Right lobe of liver (tissue), 6 donors: ENCODE results near the gene TRANK1. TPM values are rescaled to one million over a fixed set of nuclear protein-coding genes. Genes with fewer than 3 reads are reported as not detected.

Source experiments
- ATAC-seq, 4 donors: fragments of 200-7000 bp; cut with Tn5 transposase; one replicate each; pipeline ENCODE4 v1.9.1; 2020; ENCODE audit warnings: mild to moderate bottlenecking in 4 of 4, moderate library complexity in 4 of 4
- DNase-seq, 3 donors: peaks; one replicate each; pipeline ENCODE4 v3.0.0-alpha.2; 2020
- H3K27ac ChIP-seq, 3 donors: fragments of 200-600 bp; one replicate each; pipeline ENCODE4 v1.8.0; 2022
- H3K27me3 ChIP-seq, 2 donors: fragments of 200-600 bp; one replicate each; pipeline ENCODE4 v1.8.0; 2022
- H3K36me3 ChIP-seq, 4 donors: fragments of 200-600 bp; sonication (generic) in 1 of 4; one replicate each; pipeline versions ENCODE4 v1.5.1 to v1.8.0; 2017 to 2022; ENCODE audit warnings: control low read depth in 1 of 4
- H3K4me1 ChIP-seq, 4 donors: fragments of 200-600 bp; sonication (generic) in 1 of 4; one replicate each; pipeline versions ENCODE4 v1.5.1 to v1.8.0; 2017 to 2022; ENCODE audit warnings: control low read depth in 1 of 4
- H3K4me3 ChIP-seq, 3 donors: fragments of 200-600 bp; one replicate each; pipeline ENCODE4 v1.8.0; 2022
- H3K9me3 ChIP-seq, 4 donors: fragments of 200-600 bp; sonication (generic) in 1 of 4; one replicate each; pipeline versions ENCODE4 v1.5.1 to v1.8.0; 2017 to 2022; ENCODE audit warnings: control low read depth in 1 of 4
- CTCF ChIP-seq, 4 donors: fragments of 200-600 bp in 3 of 4; fragments of 450-650 bp in 1 of 4; IDR thresholded peaks; one replicate each; pipeline versions ENCODE4 v1.5.1 to v1.8.0; 2016 to 2022; ENCODE audit warnings: antibody characterized with exemption in 4 of 4, mild to moderate bottlenecking in 2 of 4
- POLR2A ChIP-seq: fragments of 450-650 bp; IDR thresholded peaks from one replicate; pipeline ENCODE4 v1.6.1; 2017; ENCODE audit warnings: antibody characterized with exemption, mild to moderate bottlenecking
- WGBS: methylation state at CpG from one replicate; pipeline ENCODE4 v1.1.6; 2018; ENCODE audit warnings: low coverage, low lambda C conversion rate; ENCODE audit not compliant: insufficient coverage; ENCODE audit errors: missing lambda C conversion rate; 5-methylcytosine and 5-hydroxymethylcytosine counted together
- intact Hi-C, 2 donors: fragments of 100-400 bp; cut with DNase I; formaldehyde crosslinking; loops; one replicate each; pipeline versions ENCODE4 v1.11.2 to v1.14.1; 2022
- total RNA-seq, 6 experiments: library from RNA; depleted of rRNA in 2 of 6; stranded (reverse); fragments of >200 nt in 2 of 6; fragmentation: NEBNext Ultra II Directional in 3 of 6; extraction: Animal tissue kit (Norgen Biotek cat#: 25700) in 3 of 6; gene quantifications; one replicate each; pipeline versions ENCODE4 v1.1.0 to v1.2.4, GENCODE V29; 2016 to 2023
- donor health status: DM: no; HTN: yes; CAD: no.
- donor health status: DM: no; HTN: no; CAD: no.
- donor health status: DM: no; HTN: no; CAD: no.
- donor health status: DM: no; HTN: yes; CAD: no.
- donor health status: DM: no; HTN: yes; CAD: no.

The TRANK1 gene
- total RNA-seq, 6 experiments from 2014 or later = 8.8 to 33.9 (median 19.6) TPM

- ATAC-seq (peak in 1 of 4 donors; percentile 51), DNase-seq (no peak)
- 46% methylated on average over 4 of the region's 5 CpGs for WGBS
- intact Hi-C loops = loop anchor here in 1 of 2 donors (10.0 kb wide), 1 partner anchor 140 kb away; no protein-coding TSS in a partner anchor
- Histone ChIP-seq H3K36me3 (peaks cover 0 to 29% (median 11%) of the 10 kb centered on the region in 4 donors), H3K4me3 (no peak overlapping the region), H3K27ac (no peak overlapping the region), H3K27me3 (no peaks in the 10 kb centered on the region), H3K9me3 (no peaks in the 10 kb centered on the region), H3K4me1 (no peaks in the 10 kb centered on the region)
- TF ChIP-seq POLR2A = no peak
- no peak for TF ChIP-seq CTCF (IDR thresholded peaks at IDR 0.05)
These were observed 80.4 kb downstream of the TRANK1 start for GRCh38 chr3:36864180-36865053.

GRCh38 chr3:36862076-36862755, 82.6 kb downstream of the TRANK1 start:
- H3K4me3 ChIP-seq = no peak overlapping the region
- no peak overlapping the region for H3K27ac ChIP-seq
- H3K27me3 ChIP-seq = no peaks in the 10 kb centered on the region
- WGBS = 98% methylated on average over 5 of the region's 5 CpGs
- intact Hi-C loops = loop anchor here in 1 of 2 donors (10.0 kb wide), 1 partner anchor 137 kb away; no protein-coding TSS in a partner anchor
- ATAC-seq = no peak
- no peaks in the 10 kb centered on the region for H3K4me1 ChIP-seq
- peaks cover 0 to 42% (median 16%) of the 10 kb centered on the region in 4 donors for H3K36me3 ChIP-seq
- no peak for DNase-seq
- TF ChIP-seq CTCF (IDR thresholded peaks at IDR 0.05) = no peak
- TF ChIP-seq POLR2A = no peak
- H3K9me3 ChIP-seq = no peaks in the 10 kb centered on the region

GRCh38 chr3:36859494-36859893, 85.4 kb downstream of the TRANK1 start:
- no peak overlapping the region for H3K4me3 ChIP-seq
- H3K27ac ChIP-seq = no peak overlapping the region
- DNase-seq = no peak
- no peaks in the 10 kb centered on the region for H3K27me3 ChIP-seq
- no peak for ATAC-seq
- intact Hi-C loops = no loop called here
- 89% methylated on average over 3 of the region's 3 CpGs for WGBS
- peaks cover 0 to 67% (median 26%) of the 10 kb centered on the region in 4 donors for H3K36me3 ChIP-seq
- H3K4me1 ChIP-seq = no peaks in the 10 kb centered on the region
- no peaks in the 10 kb centered on the region for H3K9me3 ChIP-seq
- no peak for TF ChIP-seq POLR2A
- TF ChIP-seq CTCF (IDR thresholded peaks at IDR 0.05) = no peak

- intact Hi-C loops = no loop called here
- no peak overlapping the region for H3K27ac ChIP-seq
- no peak for TF ChIP-seq POLR2A
- TF ChIP-seq CTCF (IDR thresholded peaks at IDR 0.05) = no peak
- peaks cover 0 to 61% (median 19%) of the 10 kb centered on the region in 4 donors for H3K36me3 ChIP-seq
- 87% methylated on average over 3 of the region's 3 CpGs for WGBS
- no peaks in the 10 kb centered on the region for H3K4me1 ChIP-seq
- DNase-seq (no peak), ATAC-seq (no peak)
- no peak overlapping the region for H3K4me3 ChIP-seq
- H3K27me3 ChIP-seq = no peaks in the 10 kb centered on the region
- no peaks in the 10 kb centered on the region for H3K9me3 ChIP-seq
These were observed 92.8 kb downstream of the TRANK1 start for GRCh38 chr3:36852071-36852470.
